Measurements from ENCODE around the gene RAB13. TPM values are rescaled to one million over a fixed set of nuclear protein-coding genes. Genes with fewer than 3 reads are reported as not detected.
A peak's percentile ranks its signal among the peaks of the same experiment; 100 is the strongest.

The RAB13 gene
- total and polyA plus RNA-seq, 2 of the 4 experiments (the other 2 are of a cell fraction): 42.3 to 249 TPM

DNA sequence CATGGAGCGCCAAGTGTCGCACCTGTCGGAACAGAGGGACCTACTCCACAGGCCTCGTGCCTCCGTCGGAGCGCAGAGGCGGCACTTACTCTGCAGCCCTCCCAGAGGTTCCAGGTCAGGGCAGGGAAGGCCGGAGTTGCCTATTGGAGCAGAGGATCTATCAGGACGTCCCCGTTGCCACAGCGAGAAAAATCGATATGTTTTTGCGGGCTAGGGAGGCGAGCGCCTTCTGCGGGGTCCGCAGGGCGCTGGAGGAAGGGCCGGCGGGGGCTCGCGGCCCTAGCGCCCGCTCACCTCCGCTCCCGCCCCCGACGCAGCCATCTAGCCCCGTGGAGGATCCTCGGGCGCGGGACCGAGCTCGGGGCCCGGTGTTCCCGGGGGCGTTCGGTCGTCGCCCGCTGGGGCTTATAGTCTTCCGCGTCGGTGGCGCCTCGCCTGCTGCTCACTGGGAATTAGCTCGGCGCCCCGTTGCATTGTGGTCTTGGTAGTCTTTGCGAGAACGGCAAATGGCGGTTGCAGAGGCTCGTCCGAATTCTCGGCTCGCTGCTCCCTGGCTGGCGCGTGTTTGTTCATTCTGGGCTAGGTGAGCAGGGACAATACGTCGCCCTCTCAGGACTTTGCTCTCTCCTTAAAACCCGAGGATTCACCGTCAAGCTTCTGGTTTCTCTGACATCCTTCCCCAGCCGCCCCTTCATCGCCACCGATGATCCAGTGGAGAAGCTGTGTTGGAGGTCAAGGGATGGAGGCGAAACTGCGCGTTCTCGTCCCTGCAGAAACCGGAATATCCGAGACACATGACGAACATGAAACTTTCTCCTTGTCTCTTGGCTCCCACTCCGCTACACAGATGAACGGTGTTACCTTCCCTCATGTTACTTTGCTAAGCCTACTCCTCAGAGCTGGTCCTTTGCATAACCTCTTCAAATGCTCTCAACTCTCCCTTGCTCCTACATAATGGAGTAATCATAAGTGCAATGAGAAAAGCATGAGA lies 8.6 kb downstream of the RAB13 start, which contains the start of gene JTB:
TSS of gene JTB (minus strand) at position 425 of the 991 bp plus-strand sequence. CDS start at position 3, 422 bp downstream.
- H3K36me3 ChIP-seq (ENCODE audit: control insufficient read depth, insufficient read depth, low read length): peaks cover 36% of the 10 kb centered on the region
- H3K9ac ChIP-seq (ENCODE audit: low read depth, low read length): peak within 1 kb of the TSS; percentile 87
- H3K14ac ChIP-seq (replicated peaks; ENCODE audit: low read depth, low read length): peak within 1 kb of the TSS; percentile 98
- ATAC-seq (ENCODE audit: low read depth) (peak; percentile 95), DNase-seq (peak; percentile 78)
- peak within 1 kb of the TSS; percentile 92 for H3K4me2 ChIP-seq (ENCODE audit: low read depth, low read length)
- peak within 1 kb of the TSS; percentile 54 for H3K56ac ChIP-seq (ENCODE audit: extremely low read depth, insufficient read depth, low read length)
- H4K91ac ChIP-seq (ENCODE audit: insufficient read depth, low read depth, low read length): peak within 1 kb of the TSS; percentile 76
- ChIA-PET POLR2A (ENCODE audit: unreplicated experiment) (interaction anchor here (0.6 to 1.0 kb wide), 3 partner anchors 10 to 22 kb away, joined by 3 to 12 read pairs (median 3); partner anchors contain the start of genes CREB3L4 and SLC39A1), CTCF (interaction anchor here (1.0 kb wide), 1 partner anchor 10 kb away, joined by 4 read pairs; the partner anchor contains the start of gene CREB3L4)
- intact Hi-C loops (cut with micrococcal nuclease): no loop called here
- TF ChIP-seq NFE2L2 (IDR thresholded peaks at IDR 0.05; ENCODE audit: low read depth, low read length) (no peak), POLR2A (IDR thresholded peaks at IDR 0.05; ENCODE audit: low read depth, low read length) (peak; percentile 76), RCOR1 (IDR thresholded peaks at IDR 0.05; ENCODE audit: insufficient replicate concordance, low read length) (no peak), FOS (IDR thresholded peaks at IDR 0.05; ENCODE audit: low read depth, low read length) (no peak), MAFK (IDR thresholded peaks at IDR 0.05; ENCODE audit: low read depth, low read length) (no peak)
- TF ChIP-seq, protein P1, sequence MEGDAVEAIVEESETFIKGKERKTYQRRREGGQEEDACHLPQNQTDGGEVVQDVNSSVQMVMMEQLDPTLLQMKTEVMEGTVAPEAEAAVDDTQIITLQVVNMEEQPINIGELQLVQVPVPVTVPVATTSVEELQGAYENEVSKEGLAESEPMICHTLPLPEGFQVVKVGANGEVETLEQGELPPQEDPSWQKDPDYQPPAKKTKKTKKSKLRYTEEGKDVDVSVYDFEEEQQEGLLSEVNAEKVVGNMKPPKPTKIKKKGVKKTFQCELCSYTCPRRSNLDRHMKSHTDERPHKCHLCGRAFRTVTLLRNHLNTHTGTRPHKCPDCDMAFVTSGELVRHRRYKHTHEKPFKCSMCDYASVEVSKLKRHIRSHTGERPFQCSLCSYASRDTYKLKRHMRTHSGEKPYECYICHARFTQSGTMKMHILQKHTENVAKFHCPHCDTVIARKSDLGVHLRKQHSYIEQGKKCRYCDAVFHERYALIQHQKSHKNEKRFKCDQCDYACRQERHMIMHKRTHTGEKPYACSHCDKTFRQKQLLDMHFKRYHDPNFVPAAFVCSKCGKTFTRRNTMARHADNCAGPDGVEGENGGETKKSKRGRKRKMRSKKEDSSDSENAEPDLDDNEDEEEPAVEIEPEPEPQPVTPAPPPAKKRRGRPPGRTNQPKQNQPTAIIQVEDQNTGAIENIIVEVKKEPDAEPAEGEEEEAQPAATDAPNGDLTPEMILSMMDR (conservative IDR thresholded peaks at IDR 0.05; ENCODE audit: low read depth, low read length): no peak; the same call in 1 of the 2 replicates
- H3K23ac ChIP-seq (ENCODE audit: low read depth, low read length): peak within 1 kb of the TSS; percentile 100
- H4K8ac ChIP-seq (ENCODE audit: low read depth in 2 of 2, low read length in 2 of 2): peak within 1 kb of the TSS; percentile 51 to 96
- H2BK5ac ChIP-seq (ENCODE audit: low read depth, low read length, poor library complexity, severe bottlenecking): peak within 1 kb of the TSS; percentile 61
- WGBS, 2 experiments (ENCODE audit: extremely low coverage in 2 of 2, insufficient read length in 1 of 2): 0% methylated on average over 54 of the region's 75 CpGs; no CpG with 5 or more reads in 1 of the 2 experiments
- H2AFZ ChIP-seq (replicated peaks; ENCODE audit: low read length, poor library complexity): peak within 1 kb of the TSS; percentile 96
- H3K4me1 ChIP-seq (ENCODE audit: control insufficient read depth, insufficient read depth, low read length): no peaks in the 10 kb centered on the region; the same call in 1 of the 2 replicates
- H2BK15ac ChIP-seq (ENCODE audit: low read depth, low read length): peak within 1 kb of the TSS; percentile 27; the same call in 2 of the 3 replicates
- peak within 1 kb of the TSS; percentile 95 for H3K4ac ChIP-seq (ENCODE audit: low read depth, low read length)
- peak within 1 kb of the TSS; percentile 35 for H2BK120ac ChIP-seq (ENCODE audit: low read depth, low read length)
- H2BK20ac ChIP-seq (ENCODE audit: low read depth, low read length): peak within 1 kb of the TSS; percentile 55; the same call in 1 of the 2 replicates
- H2AK5ac ChIP-seq (ENCODE audit: low read depth, low read length): peak within 1 kb of the TSS; percentile 79
- H3K79me1 ChIP-seq (ENCODE audit: low read depth in 1 of 2, low read length in 2 of 2): peaks cover 17 to 45% of the 10 kb centered on the region in 2 experiments
- peak within 1 kb of the TSS; percentile 65 for H3K4me3 ChIP-seq (ENCODE audit: insufficient read depth, low read depth, low read length)
- TSS peak; percentile 22 for BruUV-seq (replicated peaks)
- H3K27ac ChIP-seq (ENCODE audit: insufficient read depth, low read length): peak within 1 kb of the TSS; percentile 60
- dilution Hi-C loops (cut with HindIII; ENCODE audit: low sequenced_read_pairs, unreplicated experiment): no loop called here
- no peaks in the 10 kb centered on the region for H4K20me1 ChIP-seq (ENCODE audit: insufficient read depth, low read length)
- in situ Hi-C loops (cut with MboI; ENCODE audit: low sequenced_read_pairs): loop anchor here (10.0 kb wide), 1 partner anchor 303 kb away; the partner anchor contains the start of genes ILF2 and NPR1
- peak within 1 kb of the TSS; percentile 46; the same call in 1 of the 2 replicates for H3K18ac ChIP-seq (ENCODE audit: low read depth, low read length)
- H3K27me3 ChIP-seq (ENCODE audit: control insufficient read depth, insufficient read depth, low read length): no peaks in the 10 kb centered on the region
- no peaks in the 10 kb centered on the region for H3K9me3 ChIP-seq (ENCODE audit: control insufficient read depth, insufficient read depth, low read length)
- H2AK9ac ChIP-seq (replicated peaks; ENCODE audit: low read depth, low read length, poor library complexity): peak within 1 kb of the TSS; percentile 96
- H4K5ac ChIP-seq (ENCODE audit: low read depth, low read length): peak within 1 kb of the TSS; percentile 62
- peaks cover 16% of the 10 kb centered on the region for H3K9me1 ChIP-seq (ENCODE audit: insufficient read depth, low read length)
